ENCODE data around the gene MAJIN. TPM values are rescaled to one million over a fixed set of nuclear protein-coding genes. Genes with fewer than 3 reads are reported as not detected.

Gene MAJIN
- total and polyA plus RNA-seq, 2 experiments from 2014 or later: not detected

DNA sequence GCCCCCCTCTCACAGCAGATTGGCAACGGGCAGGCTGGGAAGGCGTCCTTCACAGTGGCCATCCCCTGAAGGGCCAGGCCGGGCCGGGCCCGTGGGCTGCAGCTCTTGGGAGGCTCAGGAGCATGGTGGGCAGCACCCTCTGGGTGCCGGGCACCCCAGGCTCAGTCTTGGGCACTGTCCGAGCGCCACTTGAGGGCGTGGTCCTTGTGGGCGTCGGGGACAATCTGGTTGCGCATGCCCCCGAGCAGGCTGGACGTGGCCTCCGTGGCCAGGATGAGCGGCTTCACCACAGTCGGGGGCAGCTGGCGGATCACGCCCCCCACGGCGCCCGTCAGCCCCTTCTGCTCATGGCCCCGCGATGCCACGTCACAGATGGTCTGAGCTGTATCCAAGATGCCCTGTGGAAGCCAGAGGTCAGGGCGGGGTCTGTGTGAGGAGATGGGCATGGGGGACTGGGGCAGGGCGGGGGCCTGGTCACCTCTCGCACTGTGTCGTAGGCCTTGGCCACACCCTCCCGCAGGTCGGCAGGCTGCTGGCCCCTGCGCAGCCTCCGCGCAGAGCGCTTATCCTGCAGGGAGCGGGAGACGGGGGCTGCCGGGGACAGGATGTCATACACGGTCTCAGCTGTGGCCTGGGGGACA, 77.0 kb downstream of the MAJIN start:
- Histone ChIP-seq H3K79me2 (ENCODE audit: insufficient read depth) (no peaks in the 10 kb centered on the region), H3K4me2 (ENCODE audit: unreplicated experiment) (no peak overlapping the region), H3K4me1 (ENCODE audit: insufficient read depth) (no peaks in the 10 kb centered on the region), H3K27me3 (replicated peaks; ENCODE audit: insufficient read depth) (no peaks in the 10 kb centered on the region), H3K9me2 (ENCODE audit: insufficient read depth) (no peaks in the 10 kb centered on the region), H3F3A (ENCODE audit: insufficient read depth) (no peaks in the 10 kb centered on the region), H2AFZ (no peak overlapping the region), H3K9me3 (ENCODE audit: low read depth) (no peaks in the 10 kb centered on the region), H3K4me3 (no peak overlapping the region), H3K27ac (no peak overlapping the region), H4K20me1 (ENCODE audit: insufficient read depth) (no peaks in the 10 kb centered on the region), H3K36me3 (ENCODE audit: low read depth) (no peaks in the 10 kb centered on the region; the same call in 1 of the 2 replicates), H3K9ac (no peak overlapping the region)
- in situ Hi-C loops (cut with MboI): no loop called here
- 78% methylated on average over 24 to 33 of the region's 39 CpGs for WGBS, 2 experiments (ENCODE audit: low coverage in 1 of 2, low lambda C conversion rate in 2 of 2, missing lambda C conversion rate in 2 of 2)
- TF ChIP-seq EZH2 (IDR thresholded peaks at IDR 0.05; ENCODE audit: insufficient read depth, poor library complexity, severe bottlenecking) (no peak), EZH2phosphoT487 (IDR thresholded peaks at IDR 0.05; ENCODE audit: insufficient read depth, low read depth) (no peak)
- DNase-seq: no peak

DNA sequence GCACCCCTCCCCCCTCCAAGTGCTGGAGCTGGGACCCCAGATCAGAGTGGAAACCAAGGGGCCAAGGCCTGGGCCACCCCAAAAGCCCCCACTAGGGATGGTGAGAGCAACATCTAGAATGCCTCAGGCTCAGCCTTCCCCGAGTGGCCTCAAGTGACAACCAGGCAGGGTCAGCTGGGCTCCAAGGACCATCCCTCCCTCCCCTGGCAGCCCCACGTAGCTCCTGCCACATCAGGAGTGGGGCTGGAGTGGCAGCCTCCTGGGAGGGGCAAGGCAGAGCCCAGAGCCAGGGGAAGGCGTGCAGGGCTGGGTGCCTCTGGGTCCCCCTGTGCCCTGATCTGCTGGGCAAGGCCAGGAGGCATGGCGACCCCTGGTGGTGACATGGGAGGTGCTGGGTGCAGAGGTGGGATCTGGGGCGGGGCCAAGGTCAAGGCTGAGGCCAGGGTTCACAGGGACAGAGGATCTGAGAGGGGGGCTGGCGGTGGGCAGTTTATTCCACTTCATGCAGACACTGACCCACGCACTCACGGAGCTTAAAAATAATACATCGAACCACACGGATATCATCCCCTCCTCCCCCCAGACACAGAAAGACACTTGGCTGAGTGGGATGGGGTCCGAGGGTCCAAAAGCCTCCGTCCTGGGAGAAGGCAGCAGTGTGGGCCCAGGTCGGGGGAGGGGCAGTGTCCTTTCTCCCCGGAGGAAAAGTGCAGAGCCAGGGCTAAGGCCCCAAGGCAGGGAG, 77.7 kb downstream of the MAJIN start:
- Histone ChIP-seq H3K4me1 (ENCODE audit: insufficient read depth) (no peaks in the 10 kb centered on the region), H3K27me3 (replicated peaks; ENCODE audit: insufficient read depth) (no peaks in the 10 kb centered on the region), H3F3A (ENCODE audit: insufficient read depth) (no peaks in the 10 kb centered on the region), H3K9ac (no peak overlapping the region), H4K20me1 (ENCODE audit: insufficient read depth) (no peaks in the 10 kb centered on the region), H3K4me3 (no peak overlapping the region), H3K9me3 (ENCODE audit: low read depth) (no peaks in the 10 kb centered on the region), H3K9me2 (ENCODE audit: insufficient read depth) (no peaks in the 10 kb centered on the region), H3K36me3 (ENCODE audit: low read depth) (no peaks in the 10 kb centered on the region), H3K4me2 (ENCODE audit: unreplicated experiment) (no peak overlapping the region), H2AFZ (no peak overlapping the region), H3K27ac (no peak overlapping the region), H3K79me2 (ENCODE audit: insufficient read depth) (no peaks in the 10 kb centered on the region)
- 24 to 27% methylated on average over 10 to 14 of the region's 14 CpGs for WGBS, 2 experiments (ENCODE audit: low coverage in 1 of 2, low lambda C conversion rate in 2 of 2, missing lambda C conversion rate in 2 of 2)
- in situ Hi-C loops (cut with MboI): no loop called here
- TF ChIP-seq EZH2 (IDR thresholded peaks at IDR 0.05; ENCODE audit: insufficient read depth, poor library complexity, severe bottlenecking) (no peak), EZH2phosphoT487 (IDR thresholded peaks at IDR 0.05; ENCODE audit: insufficient read depth, low read depth) (no peak)
- DNase-seq: peak; percentile 77

DNA sequence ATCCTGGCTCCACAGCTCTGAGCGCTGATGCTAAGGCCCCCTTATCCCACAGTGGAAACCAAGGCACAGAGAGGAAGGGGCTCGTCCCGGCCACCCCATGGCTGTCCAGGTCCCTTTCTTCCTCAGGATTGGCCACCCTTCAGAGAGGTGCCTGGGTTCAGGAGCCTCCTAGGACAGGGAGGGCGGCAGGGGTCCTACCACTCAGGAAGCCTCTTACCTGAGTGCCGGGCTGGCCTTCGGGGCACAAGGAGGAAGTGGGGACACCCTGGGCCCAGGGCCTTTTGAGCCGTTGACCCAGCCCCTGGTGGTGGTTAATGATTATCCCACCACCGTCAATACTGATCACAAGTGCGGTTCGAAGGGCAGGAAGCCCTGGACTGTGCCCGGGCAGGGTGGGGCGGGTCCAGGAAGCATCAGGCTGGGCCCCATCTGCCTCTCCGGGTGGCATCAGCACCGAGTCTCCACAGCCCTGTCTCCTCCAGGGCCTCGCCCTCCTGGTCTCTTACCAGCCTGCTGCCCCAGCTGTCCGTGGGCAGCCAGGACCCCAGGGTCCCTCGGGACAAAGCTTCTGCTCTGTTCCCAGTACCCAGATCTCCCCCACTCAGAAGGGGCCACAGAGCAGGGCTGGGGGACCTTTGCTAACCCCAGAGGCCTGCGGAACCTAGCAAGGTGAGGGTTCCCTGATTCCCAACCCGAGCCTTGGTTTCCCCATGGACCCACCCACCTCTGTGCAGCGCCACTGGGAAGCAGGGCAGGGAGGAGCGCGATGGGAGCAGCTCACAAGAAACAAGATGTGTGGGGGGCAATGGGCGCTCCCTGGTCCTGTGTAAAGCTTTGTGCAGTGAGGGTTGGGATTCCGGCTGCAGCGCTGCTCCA, 78.5 kb downstream of the MAJIN start:
- Histone ChIP-seq H3K4me3 (no peak overlapping the region), H3F3A (ENCODE audit: insufficient read depth) (no peaks in the 10 kb centered on the region), H3K36me3 (ENCODE audit: low read depth) (no peaks in the 10 kb centered on the region), H3K4me1 (ENCODE audit: insufficient read depth) (no peaks in the 10 kb centered on the region), H3K9ac (no peak overlapping the region), H3K27me3 (replicated peaks; ENCODE audit: insufficient read depth) (no peaks in the 10 kb centered on the region), H3K9me2 (ENCODE audit: insufficient read depth) (no peaks in the 10 kb centered on the region), H2AFZ (no peak overlapping the region), H3K9me3 (ENCODE audit: low read depth) (no peaks in the 10 kb centered on the region), H3K4me2 (ENCODE audit: unreplicated experiment) (no peak overlapping the region), H3K27ac (no peak overlapping the region), H4K20me1 (ENCODE audit: insufficient read depth) (no peaks in the 10 kb centered on the region), H3K79me2 (ENCODE audit: insufficient read depth) (no peaks in the 10 kb centered on the region)
- in situ Hi-C loops (cut with MboI): no loop called here
- WGBS, 2 experiments (ENCODE audit: low coverage in 1 of 2, low lambda C conversion rate in 2 of 2, missing lambda C conversion rate in 2 of 2): 72 to 73% methylated on average over 25 of the region's 25 CpGs
- TF ChIP-seq EZH2 (IDR thresholded peaks at IDR 0.05; ENCODE audit: insufficient read depth, poor library complexity, severe bottlenecking) (no peak), EZH2phosphoT487 (IDR thresholded peaks at IDR 0.05; ENCODE audit: insufficient read depth, low read depth) (no peak)
- no peak for DNase-seq

DNA sequence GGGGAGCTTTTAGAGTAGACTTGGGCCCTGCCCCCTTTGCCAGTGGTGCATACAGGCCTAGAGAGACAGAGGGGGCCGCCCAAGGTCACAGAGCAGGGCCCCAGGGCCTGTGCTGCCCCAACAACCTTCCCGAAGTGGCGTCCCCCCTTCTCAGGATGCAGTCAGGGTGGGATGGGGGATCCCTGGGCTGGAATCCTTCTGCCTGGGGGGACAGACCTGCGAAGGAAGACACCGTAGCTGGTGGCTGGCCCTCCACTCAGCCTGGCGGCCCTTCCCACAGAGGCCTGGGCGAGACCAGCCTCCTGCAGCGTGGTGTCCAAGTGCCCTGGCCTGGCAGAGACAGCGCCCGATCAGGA, 79.1 kb downstream of the MAJIN start:
- no peaks in the 10 kb centered on the region for H3K36me3 ChIP-seq (ENCODE audit: low read depth)
- no peaks in the 10 kb centered on the region for H4K20me1 ChIP-seq (ENCODE audit: insufficient read depth)
- H3K9ac ChIP-seq: no peak overlapping the region
- no peaks in the 10 kb centered on the region for H3F3A ChIP-seq (ENCODE audit: insufficient read depth)
- H3K4me2 ChIP-seq (ENCODE audit: unreplicated experiment): no peak overlapping the region
- in situ Hi-C loops (cut with MboI): no loop called here
- H3K79me2 ChIP-seq (ENCODE audit: insufficient read depth): no peaks in the 10 kb centered on the region
- 93 to 94% methylated on average over 10 of the region's 10 CpGs for WGBS, 2 experiments (ENCODE audit: low coverage in 1 of 2, low lambda C conversion rate in 2 of 2, missing lambda C conversion rate in 2 of 2)
- no peaks in the 10 kb centered on the region for H3K27me3 ChIP-seq (replicated peaks; ENCODE audit: insufficient read depth)
- H3K4me1 ChIP-seq (ENCODE audit: insufficient read depth): no peaks in the 10 kb centered on the region
- TF ChIP-seq EZH2 (IDR thresholded peaks at IDR 0.05; ENCODE audit: insufficient read depth, poor library complexity, severe bottlenecking): no peak
- no peak for TF ChIP-seq EZH2phosphoT487 (IDR thresholded peaks at IDR 0.05; ENCODE audit: insufficient read depth, low read depth)
- no peak overlapping the region for H3K27ac ChIP-seq
- H3K9me3 ChIP-seq (ENCODE audit: low read depth): no peaks in the 10 kb centered on the region
- DNase-seq: no peak
- H2AFZ ChIP-seq: no peak overlapping the region
- no peak overlapping the region for H3K4me3 ChIP-seq
- H3K9me2 ChIP-seq (ENCODE audit: insufficient read depth): no peaks in the 10 kb centered on the region
